AG09309 (cell line): Measurements from ENCODE around the gene PIK3R5.

Source experiments
- DNase-seq: peaks from one replicate; pipeline ENCODE4 v3.0.0-alpha.2; 2010; ENCODE audit warnings: low read depth
- H3K4me3 ChIP-seq: 2 replicates; pipeline ENCODE4 v1.5.1; 2011; ENCODE audit warnings: mild to moderate bottlenecking, low read depth, low read length, moderate library complexity; ENCODE audit not compliant: control insufficient read depth
- TF ChIP-seq, protein P1 (sequence below): IDR thresholded peaks from 2 replicates; pipeline ENCODE4 v1.5.1; 2011; ENCODE audit warnings: mild to moderate bottlenecking, low read depth, low read length, inconsistent platforms; ENCODE audit not compliant: insufficient read depth, control insufficient read depth; ENCODE audit errors: missing control alignments

The PIK3R5 gene

GRCh38 chr17:8892338-8892690 is 73.2 kb downstream of the PIK3R5 start:
- TF ChIP-seq, protein P1, sequence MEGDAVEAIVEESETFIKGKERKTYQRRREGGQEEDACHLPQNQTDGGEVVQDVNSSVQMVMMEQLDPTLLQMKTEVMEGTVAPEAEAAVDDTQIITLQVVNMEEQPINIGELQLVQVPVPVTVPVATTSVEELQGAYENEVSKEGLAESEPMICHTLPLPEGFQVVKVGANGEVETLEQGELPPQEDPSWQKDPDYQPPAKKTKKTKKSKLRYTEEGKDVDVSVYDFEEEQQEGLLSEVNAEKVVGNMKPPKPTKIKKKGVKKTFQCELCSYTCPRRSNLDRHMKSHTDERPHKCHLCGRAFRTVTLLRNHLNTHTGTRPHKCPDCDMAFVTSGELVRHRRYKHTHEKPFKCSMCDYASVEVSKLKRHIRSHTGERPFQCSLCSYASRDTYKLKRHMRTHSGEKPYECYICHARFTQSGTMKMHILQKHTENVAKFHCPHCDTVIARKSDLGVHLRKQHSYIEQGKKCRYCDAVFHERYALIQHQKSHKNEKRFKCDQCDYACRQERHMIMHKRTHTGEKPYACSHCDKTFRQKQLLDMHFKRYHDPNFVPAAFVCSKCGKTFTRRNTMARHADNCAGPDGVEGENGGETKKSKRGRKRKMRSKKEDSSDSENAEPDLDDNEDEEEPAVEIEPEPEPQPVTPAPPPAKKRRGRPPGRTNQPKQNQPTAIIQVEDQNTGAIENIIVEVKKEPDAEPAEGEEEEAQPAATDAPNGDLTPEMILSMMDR = no peak
- no peak for DNase-seq

GRCh38 chr17:8890671-8891070 is 74.8 kb downstream of the PIK3R5 start:
- no peak overlapping the region for H3K4me3 ChIP-seq
- DNase-seq = no peak
- TF ChIP-seq, protein P1 = no peak

More at GRCh38 chr17:8892338-8892690, 73.2 kb downstream of the PIK3R5 start:
- H3K4me3 ChIP-seq = no peak overlapping the region

DNA sequence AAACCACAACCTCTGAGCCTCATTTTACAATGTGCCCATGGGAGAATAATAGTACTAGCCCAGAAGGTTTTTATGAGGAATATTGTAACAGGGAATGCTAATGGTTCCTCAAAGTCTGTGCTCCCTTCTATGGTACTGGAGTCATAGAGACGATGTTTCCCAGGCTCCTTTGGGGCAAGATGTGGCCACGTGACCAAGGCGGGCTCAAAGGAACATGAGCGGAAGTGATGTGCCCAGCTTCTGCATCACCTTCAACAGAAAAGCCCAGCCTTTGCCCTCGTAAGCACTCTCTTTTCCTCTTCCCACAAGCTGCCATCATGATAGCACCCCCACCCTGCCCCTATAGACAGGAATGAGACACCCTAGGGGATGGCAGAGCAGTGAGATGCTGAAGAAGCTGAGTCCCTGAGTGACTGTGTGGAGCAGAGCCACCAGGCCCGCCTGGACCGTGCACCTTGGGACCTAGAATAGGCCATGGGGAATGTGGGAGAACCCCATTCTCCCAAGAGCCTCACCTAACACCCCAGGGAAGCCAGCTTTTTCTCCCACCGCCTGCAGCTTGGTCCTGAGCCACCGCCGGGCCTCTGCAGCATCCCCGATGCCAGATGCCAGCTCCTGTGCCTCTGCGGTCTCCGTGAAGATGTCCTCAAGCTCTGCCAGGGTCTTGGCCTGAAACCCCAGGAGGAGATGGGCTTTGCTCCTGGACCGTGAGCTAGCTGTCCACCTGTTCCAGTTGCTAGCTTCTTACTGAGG is 75.9 kb downstream of the PIK3R5 start:
- DNase-seq = no peak
- H3K4me3 ChIP-seq = no peak overlapping the region
- TF ChIP-seq, protein P1 = no peak

- TF ChIP-seq, protein P1 = no peak
- no peak overlapping the region for H3K4me3 ChIP-seq
- no peak for DNase-seq
Measured at GRCh38 chr17:8888704-8889302, 76.7 kb downstream of the PIK3R5 start.

DNA sequence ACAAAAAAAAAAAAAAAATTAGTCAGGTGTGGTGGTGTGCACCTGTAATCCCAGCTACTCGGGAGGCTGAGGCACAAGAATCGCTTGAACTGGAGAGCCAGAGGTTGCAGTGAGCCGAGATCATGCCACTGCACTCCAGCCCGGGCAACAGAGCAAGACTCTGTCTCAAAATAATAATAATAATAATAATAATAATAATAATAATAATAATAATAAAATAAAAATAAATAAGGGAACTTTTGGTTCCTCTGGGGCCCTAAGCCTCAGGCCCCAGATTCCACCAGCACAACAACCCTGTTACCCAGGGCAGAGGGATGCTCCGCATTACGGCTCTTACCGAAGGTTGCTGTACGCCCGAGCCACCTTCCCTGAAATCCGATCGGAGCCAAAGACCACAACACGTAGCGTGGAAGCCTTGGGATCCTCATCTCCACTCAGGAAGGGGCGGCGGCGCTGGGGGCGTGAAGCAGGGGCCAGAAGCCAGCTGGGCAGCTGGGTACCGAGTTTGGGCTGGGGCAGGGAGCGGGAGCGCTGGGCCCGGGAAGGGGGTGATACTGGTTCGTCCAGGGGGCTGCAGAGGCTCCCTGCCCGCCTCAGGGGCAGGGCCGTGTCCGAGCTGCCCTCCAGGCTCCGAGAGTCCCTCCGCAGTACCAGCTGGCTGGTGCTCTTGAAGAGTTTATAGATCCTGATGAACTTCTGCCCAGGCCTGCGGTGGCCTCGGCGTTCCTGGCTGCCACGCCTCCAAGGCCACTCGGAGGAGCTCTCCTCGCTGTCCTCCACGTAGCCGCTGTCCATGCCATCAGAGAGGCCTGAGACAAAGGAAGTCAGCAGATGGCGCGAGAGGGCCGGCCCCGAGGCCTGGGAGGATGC is 77.4 kb downstream of the PIK3R5 start:
- no peak overlapping the region for H3K4me3 ChIP-seq
- TF ChIP-seq, protein P1 = no peak
- no peak for DNase-seq

DNA sequence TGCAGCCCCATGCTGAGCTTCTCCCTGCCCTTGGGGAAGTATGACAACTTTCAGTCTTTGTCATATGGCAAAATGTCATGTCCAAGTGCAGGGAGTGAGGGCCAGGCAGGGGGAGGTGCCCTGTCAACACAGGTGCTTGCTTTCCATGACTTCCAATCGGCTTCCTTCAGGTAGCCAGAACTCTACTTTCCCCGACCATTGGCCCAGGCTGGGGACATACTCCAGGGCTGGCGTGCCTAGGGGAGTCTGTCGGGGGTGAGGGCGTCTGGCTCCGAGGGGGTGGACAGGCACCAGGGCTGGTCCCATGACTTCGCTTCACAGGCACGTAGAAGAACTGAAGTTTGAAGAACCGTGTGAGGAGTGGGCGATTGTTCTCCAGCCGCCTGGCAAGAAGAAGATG is 78.2 kb downstream of the PIK3R5 start:
- H3K4me3 ChIP-seq = no peak overlapping the region
- TF ChIP-seq, protein P1 = no peak
- no peak for DNase-seq
